ENCODE data around the gene POLR2L.

Gene POLR2L

GRCh38 chr11:792535-792821 lies 49.9 kb downstream of the POLR2L start:
- no peak for DNase-seq

- DNase-seq: no peak
Measured at GRCh38 chr11:791658-792534, 50.4 kb downstream of the POLR2L start.

GRCh38 chr11:790721-791564 lies 51.4 kb downstream of the POLR2L start:
- no peak for DNase-seq

- DNase-seq: no peak
Measured at GRCh38 chr11:789943-790342, 52.4 kb downstream of the POLR2L start, which contains the start of gene CEND1. Gene CEND1, minus strand, starts transcription at chr11:790090. Its CDS starts 1,514 bp downstream, at chr11:788576.
